Ishikawa (cell line): ENCODE data around the gene ZBTB33.

ENCODE experiments used
- CEBPB ChIP-seq: IDR thresholded peaks from 2 replicates; pipeline ENCODE4 v1.6.1; 2012
- CREB1 ChIP-seq: IDR thresholded peaks from 2 replicates; pipeline ENCODE4 v1.6.1; 2012; ENCODE audit warnings: low read depth
- EGR1 ChIP-seq: IDR thresholded peaks from 2 replicates; pipeline ENCODE4 v1.6.1; 2012
- EP300 ChIP-seq: IDR thresholded peaks from 2 replicates; pipeline ENCODE4 v1.6.1; 2012; ENCODE audit warnings: borderline replicate concordance
- FOXM1 ChIP-seq: IDR thresholded peaks from 2 replicates; pipeline ENCODE4 v1.6.1; 2012; ENCODE audit warnings: low read depth, borderline replicate concordance
- MAX ChIP-seq: IDR thresholded peaks from 2 replicates; pipeline ENCODE4 v1.6.1; 2012
- NFIC ChIP-seq: IDR thresholded peaks from 2 replicates; pipeline ENCODE4 v1.6.1; 2012
- RAD21 ChIP-seq: IDR thresholded peaks from 2 replicates; pipeline ENCODE4 v1.6.1; 2012; ENCODE audit warnings: low read depth
- TAF1 ChIP-seq: IDR thresholded peaks from 2 replicates; pipeline ENCODE4 v1.6.1; 2012; ENCODE audit warnings: low read depth, mild to moderate bottlenecking
- TCF12 ChIP-seq: IDR thresholded peaks from 2 replicates; pipeline ENCODE4 v1.6.1; 2012; ENCODE audit warnings: low read depth
- TEAD4 ChIP-seq: IDR thresholded peaks from 2 replicates; pipeline ENCODE4 v1.6.1; 2012
- YY1 ChIP-seq: IDR thresholded peaks from 2 replicates; pipeline ENCODE4 v1.6.1; 2012; ENCODE audit warnings: low read depth
- ZBTB7A ChIP-seq: IDR thresholded peaks from 2 replicates; pipeline ENCODE4 v1.6.1; 2012; ENCODE audit warnings: low read depth
- TF ChIP-seq, protein P1 (sequence below): IDR thresholded peaks from 2 replicates; pipeline ENCODE4 v1.6.1; 2012; ENCODE audit warnings: low read depth, mild to moderate bottlenecking
- TF ChIP-seq, protein P2 (sequence below): IDR thresholded peaks from 2 replicates; pipeline ENCODE4 v1.6.1; 2012

Gene ZBTB33

DNA sequence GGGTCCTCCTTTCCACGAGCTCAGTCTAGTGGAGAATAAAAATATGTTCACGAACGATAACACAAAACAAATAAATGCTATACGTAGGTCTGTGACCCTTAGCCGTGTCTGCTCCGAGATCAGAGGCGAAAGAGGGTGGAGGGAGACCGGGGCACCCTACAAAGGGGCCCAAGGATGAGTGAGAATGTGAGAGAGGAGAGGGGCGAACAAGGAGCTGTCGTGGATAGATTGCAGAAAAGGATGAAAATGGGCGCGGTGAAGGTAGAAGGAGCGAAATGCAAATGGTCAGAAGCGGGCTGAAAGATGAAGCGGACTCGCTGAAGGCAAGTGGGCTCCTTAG lies 6.2 kb upstream of the ZBTB33 start:
- TF ChIP-seq EP300 (no peak), CEBPB (no peak), CREB1 (no peak), RAD21 (no peak)
- TF ChIP-seq, protein P1, sequence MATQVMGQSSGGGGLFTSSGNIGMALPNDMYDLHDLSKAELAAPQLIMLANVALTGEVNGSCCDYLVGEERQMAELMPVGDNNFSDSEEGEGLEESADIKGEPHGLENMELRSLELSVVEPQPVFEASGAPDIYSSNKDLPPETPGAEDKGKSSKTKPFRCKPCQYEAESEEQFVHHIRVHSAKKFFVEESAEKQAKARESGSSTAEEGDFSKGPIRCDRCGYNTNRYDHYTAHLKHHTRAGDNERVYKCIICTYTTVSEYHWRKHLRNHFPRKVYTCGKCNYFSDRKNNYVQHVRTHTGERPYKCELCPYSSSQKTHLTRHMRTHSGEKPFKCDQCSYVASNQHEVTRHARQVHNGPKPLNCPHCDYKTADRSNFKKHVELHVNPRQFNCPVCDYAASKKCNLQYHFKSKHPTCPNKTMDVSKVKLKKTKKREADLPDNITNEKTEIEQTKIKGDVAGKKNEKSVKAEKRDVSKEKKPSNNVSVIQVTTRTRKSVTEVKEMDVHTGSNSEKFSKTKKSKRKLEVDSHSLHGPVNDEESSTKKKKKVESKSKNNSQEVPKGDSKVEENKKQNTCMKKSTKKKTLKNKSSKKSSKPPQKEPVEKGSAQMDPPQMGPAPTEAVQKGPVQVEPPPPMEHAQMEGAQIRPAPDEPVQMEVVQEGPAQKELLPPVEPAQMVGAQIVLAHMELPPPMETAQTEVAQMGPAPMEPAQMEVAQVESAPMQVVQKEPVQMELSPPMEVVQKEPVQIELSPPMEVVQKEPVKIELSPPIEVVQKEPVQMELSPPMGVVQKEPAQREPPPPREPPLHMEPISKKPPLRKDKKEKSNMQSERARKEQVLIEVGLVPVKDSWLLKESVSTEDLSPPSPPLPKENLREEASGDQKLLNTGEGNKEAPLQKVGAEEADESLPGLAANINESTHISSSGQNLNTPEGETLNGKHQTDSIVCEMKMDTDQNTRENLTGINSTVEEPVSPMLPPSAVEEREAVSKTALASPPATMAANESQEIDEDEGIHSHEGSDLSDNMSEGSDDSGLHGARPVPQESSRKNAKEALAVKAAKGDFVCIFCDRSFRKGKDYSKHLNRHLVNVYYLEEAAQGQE, result no peak

DNA sequence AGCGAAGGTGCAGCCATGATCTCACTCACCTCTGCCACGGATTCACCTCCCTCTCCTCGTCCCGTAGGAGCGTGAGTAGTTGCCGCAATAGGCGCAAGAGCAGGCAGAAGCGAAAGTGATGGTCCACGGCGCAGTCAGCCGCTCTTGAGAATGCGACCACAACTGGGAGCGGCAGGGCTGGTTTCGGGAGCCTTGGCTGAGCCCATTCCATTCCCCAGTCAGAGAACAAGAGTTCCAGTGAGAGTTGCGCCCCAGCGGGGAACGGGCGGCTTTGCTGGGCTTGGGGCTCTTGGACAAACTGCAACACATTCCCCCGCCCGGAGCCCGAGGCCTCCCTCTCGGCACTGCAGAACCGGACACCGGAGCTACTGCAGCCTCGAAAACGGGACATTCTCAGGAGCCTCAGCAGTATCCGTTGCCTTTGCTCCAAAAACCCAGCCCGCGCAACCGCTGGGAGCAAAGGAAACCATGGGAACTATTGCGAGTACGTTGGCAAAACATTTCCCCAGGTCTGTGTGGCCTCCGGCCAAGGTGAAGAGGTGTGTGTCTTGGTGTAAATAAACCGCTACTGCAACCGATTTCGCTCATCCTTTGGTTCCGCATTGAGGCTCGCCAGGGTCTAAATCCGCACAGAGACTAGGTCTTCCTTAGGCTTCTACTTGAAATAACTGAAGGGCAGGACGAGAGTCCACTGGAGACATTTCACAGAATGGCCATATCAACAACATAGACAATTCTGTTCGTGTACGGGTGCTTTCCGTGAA lies 5.7 kb upstream of the ZBTB33 start:
- TF ChIP-seq CEBPB (0 out of 2 replicates have a peak, but pooled peaks have one; percentile 19), EP300 (no peak), CREB1 (no peak), FOXM1 (peak; percentile 46; the same call in 1 of the 2 replicates), YY1 (no peak; the same call in 1 of the 2 replicates), ZBTB7A (no peak), TAF1 (0 out of 2 replicates have a peak, but pooled peaks have one; percentile 17), EGR1 (no peak), MAX (peak; percentile 57), NFIC (peak; percentile 96), TCF12 (0 out of 2 replicates have a peak, but pooled peaks have one; percentile 35)
- TF ChIP-seq, protein P1, result no peak
- TF ChIP-seq, protein P2, sequence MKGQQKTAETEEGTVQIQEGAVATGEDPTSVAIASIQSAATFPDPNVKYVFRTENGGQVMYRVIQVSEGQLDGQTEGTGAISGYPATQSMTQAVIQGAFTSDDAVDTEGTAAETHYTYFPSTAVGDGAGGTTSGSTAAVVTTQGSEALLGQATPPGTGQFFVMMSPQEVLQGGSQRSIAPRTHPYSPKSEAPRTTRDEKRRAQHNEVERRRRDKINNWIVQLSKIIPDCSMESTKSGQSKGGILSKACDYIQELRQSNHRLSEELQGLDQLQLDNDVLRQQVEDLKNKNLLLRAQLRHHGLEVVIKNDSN, result 0 out of 2 replicates have a peak, but pooled peaks have one; percentile 19

- no peak for TF ChIP-seq CEBPB
- TF ChIP-seq TAF1, result no peak
- 0 out of 2 replicates have a peak, but pooled peaks have one; percentile 24 for TF ChIP-seq MAX
- TF ChIP-seq EP300, result no peak
Measured at GRCh38 chrX:120251471-120252011, 929 bp downstream of the ZBTB33 start.

DNA sequence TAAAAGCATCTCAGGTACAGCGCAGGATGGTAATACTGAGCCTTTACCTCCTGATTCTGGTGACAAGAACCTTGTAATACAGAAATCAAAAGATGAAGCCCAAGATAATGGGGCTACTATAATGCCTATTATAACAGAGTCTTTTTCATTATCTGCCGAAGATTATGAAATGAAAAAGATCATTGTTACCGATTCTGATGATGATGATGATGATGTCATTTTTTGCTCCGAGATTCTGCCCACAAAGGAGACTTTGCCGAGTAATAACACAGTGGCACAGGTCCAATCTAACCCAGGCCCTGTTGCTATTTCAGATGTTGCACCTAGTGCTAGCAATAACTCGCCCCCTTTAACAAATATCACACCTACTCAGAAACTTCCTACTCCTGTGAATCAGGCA lies 3.2 kb downstream of the ZBTB33 start:
- TF ChIP-seq ZBTB7A, result no peak
- TF ChIP-seq, protein P2, result no peak
- no peak for TF ChIP-seq YY1
- TF ChIP-seq EGR1, result no peak
- TF ChIP-seq TEAD4, result no peak
- TF ChIP-seq NFIC, result no peak
- TF ChIP-seq TAF1, result no peak
- TF ChIP-seq RAD21, result no peak
- TF ChIP-seq, protein P1, result no peak
- no peak for TF ChIP-seq FOXM1
- no peak for TF ChIP-seq TCF12

DNA sequence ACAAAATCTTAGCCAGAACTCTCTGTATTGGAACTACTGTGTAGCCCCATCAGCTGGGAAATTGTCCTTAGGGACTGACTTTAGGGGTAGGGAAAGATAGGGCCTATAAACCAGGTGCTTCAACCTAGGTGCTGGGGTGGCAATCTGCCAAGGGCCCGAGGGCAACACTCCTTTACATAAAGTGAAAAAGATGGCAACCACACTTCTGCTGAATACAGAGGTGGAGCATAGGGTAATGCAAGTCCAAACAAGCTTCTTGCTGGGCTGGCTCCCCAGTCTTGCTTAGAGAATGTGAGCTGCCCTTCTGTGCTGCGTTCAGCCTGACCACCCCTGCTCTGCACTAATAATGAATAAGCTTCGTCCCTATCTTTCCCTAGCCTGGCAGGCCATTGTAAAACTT lies 9.8 kb downstream of the ZBTB33 start:
- TF ChIP-seq ZBTB7A, result no peak
- TF ChIP-seq YY1, result no peak
- TF ChIP-seq CREB1, result no peak
- no peak for TF ChIP-seq TAF1
- no peak for TF ChIP-seq RAD21
